Esophagus muscularis mucosa (tissue), 4 donors: Measurements from ENCODE around the gene SERPINI1. TPM values are rescaled to one million over a fixed set of nuclear protein-coding genes. Genes with fewer than 3 reads are reported as not detected.

Experiments used
- DNase-seq: peaks from one replicate; pipeline ENCODE4 v3.0.0-alpha.2; 2017; ENCODE audit errors: extremely low spot score
- H3K27ac ChIP-seq, 4 donors: fragments of 200-600 bp; sonication (generic); replicated peaks in 1 of 4; 1 replicate in 3 of 4; 2 replicates in 1 of 4; pipeline ENCODE4 v1.5.1; 2016 to 2019; ENCODE audit warnings: mild to moderate bottlenecking in 1 of 4
- H3K27me3 ChIP-seq, 4 donors: fragments of 200-600 bp; sonication (generic); one replicate each; pipeline versions ENCODE4 v1.5.1 to v1.6.0; 2016 to 2019
- H3K36me3 ChIP-seq, 4 donors: fragments of 200-600 bp; sonication (generic); one replicate each; pipeline ENCODE4 v1.5.1; 2016 to 2019
- H3K4me1 ChIP-seq, 4 donors: fragments of 200-600 bp; sonication (generic); one replicate each; pipeline ENCODE4 v1.5.1; 2016 to 2019
- H3K4me3 ChIP-seq, 4 donors: fragments of 200-600 bp; sonication (generic); 1 replicate in 2 of 4; 2 replicates in 2 of 4; pipeline ENCODE4 v1.5.1; 2016 to 2019; ENCODE audit warnings: mild to moderate bottlenecking in 4 of 4, moderate library complexity in 1 of 4
- H3K9me3 ChIP-seq, 4 donors: fragments of 200-600 bp; sonication (generic); 1 replicate in 3 of 4; 2 replicates in 1 of 4; pipeline ENCODE4 v1.5.1; 2016 to 2019
- CTCF ChIP-seq, 3 experiments: fragments of 200-600 bp in 2 of 3; fragments of 450-650 bp in 1 of 3; sonication (generic) in 2 of 3; IDR thresholded peaks; one replicate each; pipeline ENCODE4 v1.5.1; 2017 to 2019; ENCODE audit warnings: antibody characterized with exemption in 3 of 3, mild to moderate bottlenecking in 2 of 3, moderate library complexity in 1 of 3
- EP300 ChIP-seq: sonication (generic); formaldehyde crosslinking; IDR thresholded peaks from one replicate; pipeline ENCODE4 v1.6.1; 2017; ENCODE audit warnings: antibody characterized with exemption
- POLR2A ChIP-seq: fragments of 450-650 bp; IDR thresholded peaks from one replicate; pipeline ENCODE4 v1.6.1; 2017; ENCODE audit warnings: antibody characterized with exemption, moderate library complexity, mild to moderate bottlenecking, low read depth
- POLR2AphosphoS5 ChIP-seq, 2 donors: sonication (generic); formaldehyde crosslinking; IDR thresholded peaks; one replicate each; pipeline ENCODE4 v1.6.1; 2017; ENCODE audit warnings: antibody characterized with exemption in 2 of 2
- WGBS: methylation state at CpG from one replicate; pipeline ENCODE4 v1.1.5; 2018; 5-methylcytosine and 5-hydroxymethylcytosine counted together
- intact Hi-C: fragments of 100-400 bp; cut with DNase I; formaldehyde crosslinking; loops from one replicate; pipeline ENCODE4 v1.15.1; 2023
- total RNA-seq, 4 donors: library from RNA; depleted of rRNA; stranded (reverse); fragments of >200 nt; gene quantifications; one replicate each; pipeline versions ENCODE4 v1.1.0 to v1.2.1, GENCODE V29; 2016

The SERPINI1 gene
- total RNA-seq, 4 donors from 2014 or later, result 3.1 to 7.1 (median 4.1) TPM

DNA sequence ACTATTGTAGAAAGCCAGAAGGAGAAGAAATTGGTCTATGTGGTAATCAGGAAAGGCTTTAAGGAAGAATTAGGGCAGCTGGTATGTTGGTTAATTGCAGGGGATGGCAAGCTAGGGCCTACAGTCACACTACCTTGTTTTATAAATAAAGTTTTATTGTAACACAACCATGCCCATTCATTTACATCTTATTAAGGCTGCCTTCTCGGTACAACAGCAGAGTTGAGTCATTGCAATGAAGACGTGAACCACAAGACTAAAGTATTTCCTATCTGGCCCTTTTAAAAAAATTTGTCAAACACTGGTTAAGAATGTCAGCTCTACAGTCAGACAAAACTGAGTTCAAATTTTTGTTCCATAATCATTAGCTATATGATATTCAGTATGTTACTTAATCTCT is 8.3 kb downstream of the SERPINI1 start:
- WGBS, result 96% methylated on average over 2 of the region's 2 CpGs
- H3K4me3 ChIP-seq, result no peak overlapping the region
- no peak for DNase-seq
- TF ChIP-seq POLR2A (no peak), CTCF (IDR thresholded peaks at IDR 0.05) (no peak)
- H3K4me1 ChIP-seq, result no peaks in the 10 kb centered on the region
- H3K27ac ChIP-seq, result no peak overlapping the region
- no peaks in the 10 kb centered on the region for H3K36me3 ChIP-seq
- H3K27me3 ChIP-seq, result no peaks in the 10 kb centered on the region
- intact Hi-C loops, result no loop called here
- H3K9me3 ChIP-seq, result no peaks in the 10 kb centered on the region

- intact Hi-C loops, result no loop called here
- H3K4me1 ChIP-seq, result no peaks in the 10 kb centered on the region
- no peak for DNase-seq
These were observed 13.7 kb downstream of the SERPINI1 start for GRCh38 chr3:167749209-167749608.

GRCh38 chr3:167749728-167750127 is 14.2 kb downstream of the SERPINI1 start:
- Histone ChIP-seq H3K4me3 (no peak overlapping the region), H3K4me1 (no peaks in the 10 kb centered on the region), H3K36me3 (no peaks in the 10 kb centered on the region), H3K27ac (no peak overlapping the region), H3K27me3 (no peaks in the 10 kb centered on the region), H3K9me3 (no peaks in the 10 kb centered on the region)
- WGBS, result 97% methylated on average over 2 of the region's 2 CpGs
- intact Hi-C loops, result no loop called here
- TF ChIP-seq POLR2AphosphoS5 (IDR thresholded peaks at IDR 0.05) (no peak), CTCF (IDR thresholded peaks at IDR 0.05) (no peak), EP300 (no peak), POLR2A (no peak)
- no peak for DNase-seq

More at GRCh38 chr3:167749209-167749608, 13.7 kb downstream of the SERPINI1 start:
- H3K9me3 ChIP-seq, result no peaks in the 10 kb centered on the region
- H3K36me3 ChIP-seq, result no peaks in the 10 kb centered on the region
- H3K4me3 ChIP-seq, result no peak overlapping the region
- TF ChIP-seq CTCF (IDR thresholded peaks at IDR 0.05) (no peak), EP300 (no peak)
- H3K27me3 ChIP-seq, result no peaks in the 10 kb centered on the region
- no peak overlapping the region for H3K27ac ChIP-seq

GRCh38 chr3:167750272-167750971 is 14.9 kb downstream of the SERPINI1 start:
- Histone ChIP-seq H3K4me1 (no peaks in the 10 kb centered on the region), H3K4me3 (no peak overlapping the region), H3K27me3 (no peaks in the 10 kb centered on the region), H3K36me3 (no peaks in the 10 kb centered on the region), H3K27ac (no peak overlapping the region), H3K9me3 (no peaks in the 10 kb centered on the region)
- 56% methylated on average over 3 of the region's 3 CpGs for WGBS
- no peak for DNase-seq
- intact Hi-C loops, result no loop called here
- TF ChIP-seq EP300 (no peak), POLR2AphosphoS5 (IDR thresholded peaks at IDR 0.05) (no peak), CTCF (IDR thresholded peaks at IDR 0.05) (no peak), POLR2A (no peak)

- Histone ChIP-seq H3K4me3 (no peak overlapping the region), H3K27me3 (no peaks in the 10 kb centered on the region), H3K36me3 (no peaks in the 10 kb centered on the region), H3K9me3 (no peaks in the 10 kb centered on the region), H3K27ac (no peak overlapping the region), H3K4me1 (no peaks in the 10 kb centered on the region)
- intact Hi-C loops, result no loop called here
- no peak for TF ChIP-seq POLR2A
- no peak for DNase-seq
These were observed 18.5 kb downstream of the SERPINI1 start for GRCh38 chr3:167754049-167754448.
